ENCODE measurements around the gene HES4.

DNA sequence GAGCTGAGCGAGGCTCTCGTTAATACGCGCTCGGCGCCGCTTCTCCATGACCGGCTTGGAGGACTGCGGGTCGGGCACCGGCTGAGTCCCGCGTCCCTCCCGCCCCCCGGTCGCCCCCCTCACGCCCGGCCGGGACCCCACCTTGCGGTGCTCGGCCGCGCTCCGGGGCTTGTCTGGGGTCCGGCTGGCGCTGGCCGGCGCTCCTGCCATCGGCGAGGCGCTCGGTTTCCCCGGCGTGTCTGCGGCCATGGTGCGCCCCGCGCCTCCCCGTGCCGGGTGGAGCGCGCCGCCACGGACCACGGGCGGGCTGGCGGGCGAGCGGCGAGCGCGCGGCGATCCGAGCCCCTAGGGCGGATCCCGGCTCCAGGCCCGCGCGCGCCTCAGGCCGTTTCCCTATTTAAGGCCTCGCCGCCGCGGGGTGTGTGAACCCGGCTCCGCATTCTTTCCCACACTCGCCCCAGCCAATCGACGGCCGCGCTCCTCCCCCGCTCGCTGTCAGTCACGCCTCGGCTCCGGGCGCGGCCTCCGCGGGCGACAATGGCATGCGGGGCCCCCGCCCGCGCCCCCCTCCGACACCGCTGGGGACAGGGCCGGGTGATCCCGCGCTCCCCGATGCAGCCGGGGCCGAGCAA, at the start of gene HES4:
- TF ChIP-seq, protein P1, sequence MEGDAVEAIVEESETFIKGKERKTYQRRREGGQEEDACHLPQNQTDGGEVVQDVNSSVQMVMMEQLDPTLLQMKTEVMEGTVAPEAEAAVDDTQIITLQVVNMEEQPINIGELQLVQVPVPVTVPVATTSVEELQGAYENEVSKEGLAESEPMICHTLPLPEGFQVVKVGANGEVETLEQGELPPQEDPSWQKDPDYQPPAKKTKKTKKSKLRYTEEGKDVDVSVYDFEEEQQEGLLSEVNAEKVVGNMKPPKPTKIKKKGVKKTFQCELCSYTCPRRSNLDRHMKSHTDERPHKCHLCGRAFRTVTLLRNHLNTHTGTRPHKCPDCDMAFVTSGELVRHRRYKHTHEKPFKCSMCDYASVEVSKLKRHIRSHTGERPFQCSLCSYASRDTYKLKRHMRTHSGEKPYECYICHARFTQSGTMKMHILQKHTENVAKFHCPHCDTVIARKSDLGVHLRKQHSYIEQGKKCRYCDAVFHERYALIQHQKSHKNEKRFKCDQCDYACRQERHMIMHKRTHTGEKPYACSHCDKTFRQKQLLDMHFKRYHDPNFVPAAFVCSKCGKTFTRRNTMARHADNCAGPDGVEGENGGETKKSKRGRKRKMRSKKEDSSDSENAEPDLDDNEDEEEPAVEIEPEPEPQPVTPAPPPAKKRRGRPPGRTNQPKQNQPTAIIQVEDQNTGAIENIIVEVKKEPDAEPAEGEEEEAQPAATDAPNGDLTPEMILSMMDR (IDR thresholded peaks at IDR 0.05; ENCODE audit: low read length), result no peak
- no peak for TF ChIP-seq EZH2phosphoT487 (IDR thresholded peaks at IDR 0.05; ENCODE audit: low read length)
- TF ChIP-seq EZH2 (optimal IDR thresholded peaks at IDR 0.05; ENCODE audit: low read depth, low read length), result no peak

Data from MM.1S (cell line).